Pancreas (tissue), 10 donors: ENCODE measurements around the gene TTC7B. TPM values are rescaled to one million over a fixed set of nuclear protein-coding genes. Genes with fewer than 3 reads are reported as not detected.

Source experiments
- ATAC-seq, 4 donors: fragments of 200-7000 bp; cut with Tn5 transposase; one replicate each; pipeline versions ENCODE4 v1.8.0 to v1.9.1; 2020; ENCODE audit warnings: mild to moderate bottlenecking in 4 of 4, moderate library complexity in 4 of 4
- DNase-seq, 6 donors: peaks; one replicate each; pipeline ENCODE4 v3.0.0-alpha.2; 2020
- FAIRE-seq: peaks from 2 replicates; lab custom pipeline; 2012; peaks lifted over from hg19 to GRCh38; lab: Jason Lieb, UNC
- H3K27ac ChIP-seq, 4 donors: fragments of 200-600 bp; sonication (generic); 1 replicate in 3 of 4; 2 replicates in 1 of 4; pipeline versions ENCODE4 v1.5.0 to v1.8.0; 2020
- H3K27me3 ChIP-seq, 4 donors: fragments of 200-600 bp; one replicate each; pipeline ENCODE4 v1.8.0; 2021
- H3K36me3 ChIP-seq, 3 donors: fragments of 200-600 bp; sonication (generic) in 1 of 3; one replicate each; pipeline versions ENCODE4 v1.5.0 to v1.8.0; 2020 to 2021
- H3K4me1 ChIP-seq, 3 donors: fragments of 200-600 bp; one replicate each; pipeline ENCODE4 v1.8.0; 2021
- H3K4me3 ChIP-seq, 4 donors: fragments of 200-600 bp; sonication (generic) in 2 of 4; one replicate each; pipeline versions ENCODE4 v1.5.0 to v1.8.0; 2020 to 2021
- H3K9me3 ChIP-seq, 4 donors: fragments of 200-600 bp; one replicate each; pipeline ENCODE4 v1.8.0; 2021
- CTCF ChIP-seq, 4 donors: fragments of 200-600 bp; sonication (generic) in 3 of 4; IDR thresholded peaks; one replicate each; pipeline versions ENCODE4 v1.5.0 to v1.8.0; 2021; ENCODE audit warnings: antibody characterized with exemption in 4 of 4
- WGBS, 2 donors: extraction: QIAGEN DNeasy Blood & Tissue Kit; methylation state at CpG; one replicate each; pipeline ENCODE4 v1.1.7; 2013; 5-methylcytosine and 5-hydroxymethylcytosine counted together
- intact Hi-C, 3 donors: fragments of 100-400 bp; cut with DNase I; formaldehyde crosslinking; loops; one replicate each; pipeline versions ENCODE4 v1.11.1 to v1.14.2; 2022
- polyA plus RNA-seq, 2 donors: library from polyadenylated mRNA; stranded (reverse); fragments of 200-250 nt; gene quantifications; one replicate each; pipeline ENCODE4 v1.2.3, GENCODE V29; 2013
- total RNA-seq, 6 donors: library from RNA; stranded (reverse); fragmentation: NEBNext Ultra II Directional in 4 of 6; extraction: Animal tissue kit (Norgen Biotek cat#: 25700) in 4 of 6; gene quantifications; one replicate each; pipeline versions ENCODE4 v1.2.1 to v1.2.4, GENCODE V29; 2021 to 2023
- donor health status: healthy with polysubstance abuse.
- donor health status: DM: no; HTN: no; CAD: no; lungs with moderate emphysema.
- donor health status: DM: no; HTN: no; CAD: no.
- donor health status: control.
- donor health status: control.
- donor health status: Bipolar disorder and iron deficiency.
- donor health status: DM: yes; HTN: yes; CAD: no.
- donor health status: DM: no; HTN: no; CAD: no.
- donor health status: DM: no; HTN: no; CAD: no.
- donor health status: DM: yes; HTN: yes; CAD: no.

TTC7B gene
- total and polyA plus RNA-seq, 8 donors, result 8.9 to 39.6 (median 29.6) TPM

DNA sequence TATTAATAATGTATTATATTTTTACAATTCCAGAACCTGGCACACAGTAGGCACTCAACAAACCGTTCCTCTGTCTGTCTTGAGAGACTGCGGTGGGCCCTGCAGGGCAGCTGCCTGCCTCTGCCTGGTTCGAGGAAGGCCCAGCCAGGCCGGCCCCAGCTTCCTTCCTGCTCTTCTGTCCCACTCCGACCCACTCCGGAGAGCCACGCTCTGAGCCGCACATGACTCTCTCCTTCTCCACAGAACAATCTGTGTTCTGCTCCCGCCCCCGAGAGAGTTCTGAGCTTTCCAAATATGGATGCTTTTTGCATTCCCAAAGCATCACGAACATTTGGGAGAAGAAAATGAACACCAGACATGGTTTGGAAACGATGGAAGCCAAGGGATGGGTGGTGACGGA is 57.3 kb downstream of the TTC7B start:
- intact Hi-C loops, result no loop called here
- DNase-seq (peak in 4 of 6 donors; percentile 17 to 46 (median 42)), FAIRE-seq (no peak), ATAC-seq (peak; percentile 22 to 55 (median 26))
- no peaks in the 10 kb centered on the region for H3K9me3 ChIP-seq
- WGBS, 2 donors, result 71 to 77% methylated on average over 13 of the region's 13 CpGs
- H3K27ac ChIP-seq, result peak overlapping the region; percentile 32 to 75 (median 72)
- peak overlapping the region in 3 of 4 donors; percentile 14 to 37 (median 29) for H3K4me3 ChIP-seq
- no peak for TF ChIP-seq CTCF (IDR thresholded peaks at IDR 0.05)
- H3K4me1 ChIP-seq, result no peaks in the 10 kb centered on the region
- no peaks in the 10 kb centered on the region for H3K27me3 ChIP-seq
- no peaks in the 10 kb centered on the region for H3K36me3 ChIP-seq

DNA sequence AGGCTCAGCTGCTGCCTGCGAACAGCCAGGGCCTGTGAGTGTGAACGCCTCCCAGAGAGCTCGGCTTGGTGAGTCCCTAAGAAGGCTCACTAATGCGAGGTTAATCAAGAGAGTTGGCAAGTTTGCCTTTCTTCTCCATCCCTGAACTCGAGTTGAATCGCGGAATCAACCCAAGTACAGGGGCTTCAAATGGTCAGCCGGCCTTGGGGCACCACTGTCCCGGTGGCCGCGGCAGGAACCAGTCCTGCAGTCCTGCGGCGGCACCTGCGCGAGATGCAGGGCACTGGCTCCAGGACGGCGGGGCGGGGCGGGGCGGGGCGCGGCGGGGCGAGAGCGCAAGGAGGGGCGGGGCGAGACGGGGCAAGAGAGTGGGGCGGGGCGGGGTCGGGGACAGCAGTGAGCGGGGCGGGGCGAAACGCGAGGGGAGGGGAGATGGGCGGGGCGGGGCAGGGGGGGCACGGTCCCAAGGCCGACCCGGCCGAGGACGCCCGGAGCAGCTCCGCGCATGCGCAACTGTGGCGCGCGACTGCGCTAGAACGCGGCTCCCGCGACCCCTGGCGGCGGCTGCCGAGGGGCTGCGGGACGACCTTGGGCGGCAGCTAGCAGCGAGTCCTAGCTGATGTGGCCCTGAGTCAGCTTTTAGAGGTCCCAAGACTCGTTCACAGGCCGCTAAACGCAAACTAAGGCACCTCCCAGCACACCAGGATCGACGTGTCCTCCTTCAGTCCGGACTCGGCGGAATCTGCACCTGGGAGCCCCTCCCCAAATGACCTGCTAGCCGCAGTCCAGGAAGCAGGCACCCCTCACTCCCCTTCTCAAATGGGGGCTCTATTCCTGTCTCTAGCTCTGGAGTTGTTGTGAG is 58.0 kb downstream of the TTC7B start:
- 1% methylated on average over 50 to 70 of the region's 71 CpGs for WGBS, 2 donors
- intact Hi-C loops, result no loop called here
- peak; percentile 71 to 83 (median 76) for TF ChIP-seq CTCF (IDR thresholded peaks at IDR 0.05)

GRCh38 chr14:90757452-90757851 is 58.8 kb downstream of the TTC7B start:
- intact Hi-C loops, result no loop called here
- Histone ChIP-seq H3K9me3 (no peaks in the 10 kb centered on the region), H3K27ac (no peak overlapping the region), H3K36me3 (no peaks in the 10 kb centered on the region), H3K27me3 (no peaks in the 10 kb centered on the region), H3K4me1 (no peaks in the 10 kb centered on the region), H3K4me3 (no peak overlapping the region)
- FAIRE-seq (no peak), DNase-seq (no peak), ATAC-seq (no peak)
- TF ChIP-seq CTCF (IDR thresholded peaks at IDR 0.05), result no peak
- WGBS, 2 donors, result 52 to 65% methylated on average over 3 of the region's 3 CpGs

More for the DNA sequence above, 58.0 kb downstream of the TTC7B start:
- H3K9me3 ChIP-seq, result no peaks in the 10 kb centered on the region
- H3K27ac ChIP-seq, result peak overlapping the region; percentile 32 to 75 (median 72)
- DNase-seq (peak; percentile 88 to 99 (median 96)), FAIRE-seq (no peak), ATAC-seq (peak; percentile 92 to 96 (median 93))
- peak overlapping the region; percentile 14 to 41 (median 26) for H3K4me3 ChIP-seq
- no peaks in the 10 kb centered on the region for H3K36me3 ChIP-seq
- H3K4me1 ChIP-seq, result no peaks in the 10 kb centered on the region
- no peaks in the 10 kb centered on the region for H3K27me3 ChIP-seq

- Histone ChIP-seq H3K36me3 (no peaks in the 10 kb centered on the region), H3K4me3 (no peak overlapping the region), H3K27ac (no peak overlapping the region), H3K4me1 (no peaks in the 10 kb centered on the region), H3K27me3 (no peaks in the 10 kb centered on the region), H3K9me3 (no peaks in the 10 kb centered on the region)
- no peak for TF ChIP-seq CTCF (IDR thresholded peaks at IDR 0.05)
- 96% methylated on average over 10 of the region's 10 CpGs for WGBS, 2 donors
- DNase-seq, result no peak
- no peak for FAIRE-seq
- no peak for ATAC-seq
- intact Hi-C loops, result no loop called here
Measured at GRCh38 chr14:90756755-90757345, 59.4 kb downstream of the TTC7B start.
